ENCODE results near the gene SH3BP1.

SH3BP1 gene

GRCh38 chr22:37643225-37643847 is 3.9 kb downstream of the SH3BP1 start:
- H3K36me3 ChIP-seq, result peaks cover 76% of the 10 kb centered on the region
- H3K27me3 ChIP-seq, result no peaks in the 10 kb centered on the region
- H3K9me3 ChIP-seq, result no peaks in the 10 kb centered on the region
- peak overlapping the region in 1 of 2 experiments; percentile 10 for H3K4me3 ChIP-seq (ENCODE audit: low read depth in 1 of 2, low read length in 1 of 2)
- peak overlapping the region; percentile 95 for H3K27ac ChIP-seq
- TF ChIP-seq, protein P1, sequence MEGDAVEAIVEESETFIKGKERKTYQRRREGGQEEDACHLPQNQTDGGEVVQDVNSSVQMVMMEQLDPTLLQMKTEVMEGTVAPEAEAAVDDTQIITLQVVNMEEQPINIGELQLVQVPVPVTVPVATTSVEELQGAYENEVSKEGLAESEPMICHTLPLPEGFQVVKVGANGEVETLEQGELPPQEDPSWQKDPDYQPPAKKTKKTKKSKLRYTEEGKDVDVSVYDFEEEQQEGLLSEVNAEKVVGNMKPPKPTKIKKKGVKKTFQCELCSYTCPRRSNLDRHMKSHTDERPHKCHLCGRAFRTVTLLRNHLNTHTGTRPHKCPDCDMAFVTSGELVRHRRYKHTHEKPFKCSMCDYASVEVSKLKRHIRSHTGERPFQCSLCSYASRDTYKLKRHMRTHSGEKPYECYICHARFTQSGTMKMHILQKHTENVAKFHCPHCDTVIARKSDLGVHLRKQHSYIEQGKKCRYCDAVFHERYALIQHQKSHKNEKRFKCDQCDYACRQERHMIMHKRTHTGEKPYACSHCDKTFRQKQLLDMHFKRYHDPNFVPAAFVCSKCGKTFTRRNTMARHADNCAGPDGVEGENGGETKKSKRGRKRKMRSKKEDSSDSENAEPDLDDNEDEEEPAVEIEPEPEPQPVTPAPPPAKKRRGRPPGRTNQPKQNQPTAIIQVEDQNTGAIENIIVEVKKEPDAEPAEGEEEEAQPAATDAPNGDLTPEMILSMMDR (IDR thresholded peaks at IDR 0.05), result peak; percentile 92
- peaks cover 32 to 45% of the 10 kb centered on the region in 2 experiments for H3K4me1 ChIP-seq (ENCODE audit: control insufficient read depth in 1 of 2, insufficient read depth in 1 of 2, low read depth in 1 of 2, low read length in 1 of 2)

DNA sequence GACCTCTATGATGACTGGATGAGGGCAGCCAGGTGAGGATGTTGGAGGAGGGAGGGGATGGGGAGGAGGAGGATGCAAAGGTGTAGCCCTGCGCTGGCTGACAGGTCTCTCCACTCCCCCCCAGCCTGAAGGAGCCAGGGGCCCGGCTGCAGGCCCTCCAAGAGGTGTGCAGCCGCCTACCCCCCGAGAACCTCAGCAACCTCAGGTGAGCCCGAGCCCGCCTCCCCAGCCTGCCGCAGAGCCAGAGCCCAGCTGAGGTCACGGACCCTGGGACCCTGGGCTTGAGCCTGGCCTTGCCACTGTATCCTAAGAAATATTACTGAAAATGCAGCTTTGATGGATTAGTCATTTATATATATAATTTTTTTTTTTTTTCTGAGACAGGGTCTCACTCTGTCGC is 7.8 kb downstream of the SH3BP1 start:
- H3K4me1 ChIP-seq (ENCODE audit: control insufficient read depth in 1 of 2, insufficient read depth in 1 of 2, low read depth in 1 of 2, low read length in 1 of 2), result peaks cover 5 to 11% of the 10 kb centered on the region in 2 experiments
- H3K36me3 ChIP-seq, result peaks cover 100% of the 10 kb centered on the region

DNA sequence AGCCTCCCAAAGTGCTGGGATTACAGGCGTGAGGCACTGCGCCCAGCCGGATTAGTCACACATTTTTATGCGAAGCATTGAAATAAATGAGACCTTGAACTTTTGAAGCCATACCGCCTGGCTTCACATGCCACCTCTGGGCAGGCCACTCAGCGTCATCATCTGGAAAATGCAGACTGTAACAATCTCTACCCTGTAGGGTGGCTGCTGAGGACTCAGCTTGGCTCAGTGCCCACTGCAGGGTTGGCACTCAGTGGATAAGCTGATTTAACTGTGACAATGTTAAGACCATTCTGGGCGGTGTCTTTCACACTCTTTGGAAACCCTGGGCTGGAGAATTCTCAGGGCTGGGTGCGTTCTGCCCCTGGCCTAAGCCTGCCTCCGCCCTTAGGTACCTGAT is 8.5 kb downstream of the SH3BP1 start:
- no peak overlapping the region for H3K4me3 ChIP-seq (ENCODE audit: low read depth in 1 of 2, low read length in 1 of 2)

More for the DNA sequence above, 7.8 kb downstream of the SH3BP1 start:
- no peaks in the 10 kb centered on the region for H3K9me3 ChIP-seq
- no peak overlapping the region for H3K27ac ChIP-seq
- TF ChIP-seq, protein P1 (IDR thresholded peaks at IDR 0.05), result no peak
- no peak overlapping the region for H3K4me3 ChIP-seq (ENCODE audit: low read depth in 1 of 2, low read length in 1 of 2)
- H3K27me3 ChIP-seq, result no peaks in the 10 kb centered on the region

DNA sequence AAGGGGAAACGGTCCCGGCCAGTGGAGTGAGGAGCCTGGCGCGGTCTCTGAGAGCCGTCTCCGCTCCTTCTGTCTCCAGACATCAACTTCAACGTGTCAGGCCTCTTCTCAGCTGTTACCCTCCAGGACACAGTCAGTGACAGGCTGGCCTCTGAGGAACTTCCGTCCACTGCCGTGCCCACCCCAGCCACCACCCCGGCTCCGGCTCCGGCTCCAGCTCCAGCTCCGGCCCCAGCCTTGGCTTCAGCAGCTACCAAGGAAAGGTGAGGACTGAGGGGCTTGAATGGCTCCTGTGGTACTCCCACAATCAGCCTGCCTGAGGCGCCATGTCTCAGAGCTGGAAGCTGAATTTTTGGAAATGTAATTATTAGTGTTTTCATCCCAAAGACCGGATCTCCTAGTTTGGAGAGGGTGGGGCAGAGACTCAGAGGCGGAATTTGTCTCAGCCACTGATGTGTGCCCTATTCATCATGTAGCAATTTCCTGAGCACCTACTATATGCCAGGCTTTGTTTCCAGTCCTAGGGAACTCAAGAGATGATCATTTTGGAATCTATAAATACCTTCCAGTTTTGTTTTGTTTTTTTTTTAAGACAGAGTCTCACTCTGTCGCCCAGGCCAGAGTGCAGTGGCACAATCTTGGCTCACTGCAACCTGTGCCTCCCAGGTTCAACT is 11.1 kb downstream of the SH3BP1 start:
- no peaks in the 10 kb centered on the region for H3K9me3 ChIP-seq
- H3K36me3 ChIP-seq, result peaks cover 100% of the 10 kb centered on the region
- no peaks in the 10 kb centered on the region for H3K4me1 ChIP-seq (ENCODE audit: control insufficient read depth in 1 of 2, insufficient read depth in 1 of 2, low read depth in 1 of 2, low read length in 1 of 2)
- H3K27me3 ChIP-seq, result no peaks in the 10 kb centered on the region
- no peak overlapping the region for H3K4me3 ChIP-seq (ENCODE audit: low read depth in 1 of 2, low read length in 1 of 2)
- TF ChIP-seq, protein P1 (IDR thresholded peaks at IDR 0.05), result no peak
- no peak overlapping the region for H3K27ac ChIP-seq

More for the DNA sequence above, 8.5 kb downstream of the SH3BP1 start:
- no peaks in the 10 kb centered on the region for H3K27me3 ChIP-seq
- peaks cover 5 to 8% of the 10 kb centered on the region in 2 experiments for H3K4me1 ChIP-seq (ENCODE audit: control insufficient read depth in 1 of 2, insufficient read depth in 1 of 2, low read depth in 1 of 2, low read length in 1 of 2)
- H3K9me3 ChIP-seq, result no peaks in the 10 kb centered on the region
- TF ChIP-seq, protein P1 (IDR thresholded peaks at IDR 0.05), result no peak
- H3K27ac ChIP-seq, result no peak overlapping the region
- H3K36me3 ChIP-seq, result peaks cover 100% of the 10 kb centered on the region

- Histone ChIP-seq H3K27ac (no peak overlapping the region), H3K4me1 (ENCODE audit: control insufficient read depth in 1 of 2, insufficient read depth in 1 of 2, low read depth in 1 of 2, low read length in 1 of 2) (peaks cover 14 to 15% of the 10 kb centered on the region in 2 experiments), H3K36me3 (peaks cover 67% of the 10 kb centered on the region), H3K9me3 (no peaks in the 10 kb centered on the region), H3K4me3 (ENCODE audit: low read depth in 1 of 2, low read length in 1 of 2) (no peak overlapping the region), H3K27me3 (no peaks in the 10 kb centered on the region)
- TF ChIP-seq, protein P1 (IDR thresholded peaks at IDR 0.05), result no peak
These were observed 15.2 kb downstream of the SH3BP1 start for GRCh38 chr22:37654563-37655251.
